GM13977 (cell line): ENCODE measurements around the gene PRKCB.
"Not testable (repeated sequence)": the region's sequence is repeated elsewhere in the genome, so short reads cannot be mapped to it uniquely, and the experiment has no call there.

Source experiments
- DNase-seq: peaks from one replicate; pipeline ENCODE4 v3.0.0; 2012; ENCODE audit warnings: low spot score
- in situ Hi-C: fragments of 300-500 bp; cut with MboI; formaldehyde crosslinking; loops from one replicate; pipeline ENCODE4 v1.12.0; 2022; ENCODE audit warnings: low sequenced_read_pairs, low pct_unique_long_range_greater_than_20kb, mixed read lengths, inconsistent platforms; ENCODE audit not compliant: unreplicated experiment
- TF ChIP-seq, protein P1 (sequence below): IDR thresholded peaks from 2 replicates; pipeline ENCODE4 v1.5.1; 2012; ENCODE audit warnings: mild to moderate bottlenecking, control low read depth; ENCODE audit not compliant: insufficient read depth; ENCODE audit errors: extremely low read depth, missing control alignments

The PRKCB gene

DNA sequence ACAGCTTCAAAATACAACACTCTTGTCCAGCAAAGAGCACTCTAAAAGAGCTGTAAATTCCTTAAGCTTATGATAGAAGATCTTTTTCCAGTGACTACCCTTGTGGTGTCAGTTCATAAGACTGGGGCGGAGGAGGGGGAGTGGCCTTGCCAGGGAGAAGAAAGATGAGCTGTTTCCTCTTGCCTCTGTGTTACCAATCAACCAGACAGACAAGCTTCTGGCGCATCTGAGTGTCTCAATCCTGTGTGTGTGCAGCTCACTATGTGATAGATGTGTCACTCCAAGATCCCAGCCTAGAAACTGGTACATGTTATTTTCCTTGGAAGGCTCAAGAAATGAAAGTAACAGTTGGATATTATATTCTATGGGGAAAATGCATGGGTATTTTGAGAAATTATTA, 253.0 kb downstream of the PRKCB start:
- TF ChIP-seq, protein P1, sequence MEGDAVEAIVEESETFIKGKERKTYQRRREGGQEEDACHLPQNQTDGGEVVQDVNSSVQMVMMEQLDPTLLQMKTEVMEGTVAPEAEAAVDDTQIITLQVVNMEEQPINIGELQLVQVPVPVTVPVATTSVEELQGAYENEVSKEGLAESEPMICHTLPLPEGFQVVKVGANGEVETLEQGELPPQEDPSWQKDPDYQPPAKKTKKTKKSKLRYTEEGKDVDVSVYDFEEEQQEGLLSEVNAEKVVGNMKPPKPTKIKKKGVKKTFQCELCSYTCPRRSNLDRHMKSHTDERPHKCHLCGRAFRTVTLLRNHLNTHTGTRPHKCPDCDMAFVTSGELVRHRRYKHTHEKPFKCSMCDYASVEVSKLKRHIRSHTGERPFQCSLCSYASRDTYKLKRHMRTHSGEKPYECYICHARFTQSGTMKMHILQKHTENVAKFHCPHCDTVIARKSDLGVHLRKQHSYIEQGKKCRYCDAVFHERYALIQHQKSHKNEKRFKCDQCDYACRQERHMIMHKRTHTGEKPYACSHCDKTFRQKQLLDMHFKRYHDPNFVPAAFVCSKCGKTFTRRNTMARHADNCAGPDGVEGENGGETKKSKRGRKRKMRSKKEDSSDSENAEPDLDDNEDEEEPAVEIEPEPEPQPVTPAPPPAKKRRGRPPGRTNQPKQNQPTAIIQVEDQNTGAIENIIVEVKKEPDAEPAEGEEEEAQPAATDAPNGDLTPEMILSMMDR, result no peak
- no peak for DNase-seq
- in situ Hi-C loops, result no loop called here

DNA sequence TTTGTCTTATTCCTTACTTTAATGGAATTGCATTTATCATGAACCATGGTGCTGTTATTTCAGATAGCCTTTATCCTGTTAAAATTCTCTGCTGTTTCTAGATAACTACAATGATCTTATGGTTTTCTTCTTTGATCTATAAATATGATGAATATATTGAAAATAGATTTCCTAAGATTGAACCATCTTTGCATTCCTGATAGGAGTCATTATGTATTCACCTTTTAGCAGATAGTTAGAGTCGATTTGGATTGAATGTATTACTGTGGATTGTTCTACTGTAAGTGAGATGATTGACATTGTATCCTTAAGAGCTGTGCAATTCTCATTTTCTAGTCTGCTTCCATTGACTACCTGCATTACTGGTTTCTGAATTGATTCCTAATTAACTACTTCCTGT, 255.3 kb downstream of the PRKCB start:
- in situ Hi-C loops, result no loop called here
- DNase-seq, result no peak
- TF ChIP-seq, protein P1, result no peak

DNA sequence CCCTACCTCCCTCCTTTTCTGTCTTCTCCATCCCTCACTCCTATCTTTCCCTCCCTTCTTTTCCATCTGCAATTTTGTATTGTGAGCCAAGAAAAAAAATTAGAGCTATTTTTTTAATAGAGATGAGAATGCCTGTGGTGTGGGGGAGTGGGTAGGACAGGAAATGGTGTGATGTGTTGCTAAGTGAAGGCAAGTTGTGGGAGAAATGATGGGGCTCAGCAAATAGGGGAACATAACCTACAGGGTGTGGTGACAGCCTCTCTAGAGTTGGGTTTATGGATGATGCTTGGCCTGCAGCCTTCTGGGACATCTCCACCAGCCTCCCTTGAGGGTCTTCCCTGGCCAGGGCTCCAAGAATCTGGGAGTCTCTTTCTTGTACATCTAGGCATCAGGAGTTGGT, 257.3 kb downstream of the PRKCB start:
- DNase-seq, result no peak
- TF ChIP-seq, protein P1, result no peak
- in situ Hi-C loops, result no loop called here

DNA sequence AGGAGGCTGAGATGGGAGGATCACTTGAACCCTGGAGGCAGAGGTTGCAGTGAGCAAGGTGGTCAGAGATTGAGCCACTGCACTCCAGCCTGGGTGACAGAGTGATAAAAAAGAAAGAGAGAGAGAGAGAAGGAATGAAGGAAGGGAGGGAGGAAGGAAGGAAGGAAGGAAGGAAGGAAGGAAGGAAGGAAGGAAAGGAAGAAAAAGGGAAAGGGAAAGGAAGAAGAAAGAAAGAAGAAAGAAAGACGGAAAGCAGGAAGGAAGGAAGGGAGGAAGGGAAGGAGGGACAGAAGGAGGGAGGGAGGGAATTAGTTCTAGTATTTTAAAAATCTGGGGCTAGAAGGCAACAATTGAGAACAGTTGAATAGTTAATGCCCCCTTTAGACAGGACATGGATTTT, 258.9 kb downstream of the PRKCB start:
- in situ Hi-C loops, result no loop called here
- TF ChIP-seq, protein P1, result no peak
- no peak for DNase-seq

DNA sequence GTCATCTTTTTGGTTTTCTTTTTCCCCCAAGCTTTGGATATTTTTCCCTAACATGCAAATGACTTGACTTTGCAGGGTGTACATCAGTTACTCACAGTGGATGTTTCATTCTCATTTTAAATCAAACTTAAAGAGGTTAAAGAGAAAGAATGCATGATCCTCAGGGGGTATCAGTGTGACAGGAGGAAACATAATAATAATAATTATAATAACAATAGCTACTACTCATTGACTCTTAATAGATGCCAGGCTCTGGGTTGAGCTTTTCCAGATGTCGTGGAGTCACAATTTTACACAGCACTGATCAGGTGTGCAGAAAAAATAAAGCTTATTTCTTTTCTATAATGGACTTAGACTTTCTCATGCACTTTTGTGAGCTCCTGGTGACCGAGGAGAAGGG, 263.1 kb downstream of the PRKCB start:
- no peak for DNase-seq
- TF ChIP-seq, protein P1, result no peak
- in situ Hi-C loops, result no loop called here

DNA sequence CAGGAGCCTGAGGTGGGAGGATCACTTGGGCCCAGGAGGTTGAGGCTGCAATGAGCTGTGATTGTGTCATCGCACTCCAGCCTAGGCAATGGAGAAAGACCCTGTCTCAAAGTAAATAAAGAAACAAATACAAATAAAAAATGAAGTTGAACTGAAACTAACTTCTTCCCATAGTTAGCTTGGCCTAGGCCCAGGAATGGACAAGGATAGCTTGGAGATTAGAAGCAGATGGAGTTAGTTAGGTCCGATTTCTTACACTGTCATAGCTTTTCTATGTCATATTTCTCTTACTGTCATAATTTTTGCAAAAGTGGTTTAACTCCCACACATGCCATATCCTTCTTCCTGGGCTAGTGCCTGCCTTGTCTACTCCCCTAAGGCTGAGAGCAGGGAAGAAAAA, 265.6 kb downstream of the PRKCB start:
- in situ Hi-C loops, result no loop called here
- TF ChIP-seq, protein P1, result no peak
- no peak for DNase-seq

DNA sequence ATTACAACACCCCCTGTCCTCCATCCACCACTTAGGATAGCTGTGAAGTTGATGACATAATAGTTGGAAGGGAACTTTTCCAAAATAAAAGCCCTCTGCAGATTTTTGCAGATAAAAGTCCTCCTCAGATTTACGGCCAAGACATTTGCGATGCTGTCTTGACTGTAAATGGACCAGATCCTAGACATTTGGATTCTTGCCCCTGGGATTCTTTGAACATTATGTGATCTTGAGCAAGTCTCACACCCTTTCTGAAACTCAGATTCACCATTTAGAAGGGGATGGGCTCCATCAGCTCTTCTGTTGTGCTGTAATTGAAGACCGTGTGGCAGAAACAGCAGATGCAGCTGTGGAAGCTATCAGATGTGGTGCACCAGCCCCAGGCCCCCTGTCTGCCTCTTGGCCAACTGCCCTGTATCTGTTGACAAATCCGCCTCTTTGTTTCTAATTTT, 266.5 kb downstream of the PRKCB start:
- no peak for DNase-seq
- in situ Hi-C loops, result no loop called here
- TF ChIP-seq, protein P1, result no peak

DNA sequence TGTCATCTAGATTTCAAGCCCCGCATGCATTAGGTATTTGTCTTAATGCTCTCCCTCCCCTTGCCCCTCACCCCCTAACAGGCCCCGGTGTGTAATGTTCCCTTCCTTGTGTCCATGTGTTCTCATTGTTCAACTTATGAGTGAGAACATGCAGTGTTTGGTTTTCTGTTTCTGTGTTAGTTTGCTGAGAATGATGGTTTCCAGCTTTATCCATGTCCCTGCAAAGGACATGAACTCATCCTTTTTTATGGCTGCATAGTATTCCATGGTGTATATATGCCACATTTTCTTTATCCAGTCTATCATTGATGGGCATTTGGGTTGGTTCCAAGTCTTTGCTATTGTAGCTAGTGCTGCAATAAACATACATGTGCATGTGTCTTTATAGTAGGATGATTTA, 269.7 kb downstream of the PRKCB start:
- DNase-seq, in situ Hi-C loops: not testable (repeated sequence)

DNA sequence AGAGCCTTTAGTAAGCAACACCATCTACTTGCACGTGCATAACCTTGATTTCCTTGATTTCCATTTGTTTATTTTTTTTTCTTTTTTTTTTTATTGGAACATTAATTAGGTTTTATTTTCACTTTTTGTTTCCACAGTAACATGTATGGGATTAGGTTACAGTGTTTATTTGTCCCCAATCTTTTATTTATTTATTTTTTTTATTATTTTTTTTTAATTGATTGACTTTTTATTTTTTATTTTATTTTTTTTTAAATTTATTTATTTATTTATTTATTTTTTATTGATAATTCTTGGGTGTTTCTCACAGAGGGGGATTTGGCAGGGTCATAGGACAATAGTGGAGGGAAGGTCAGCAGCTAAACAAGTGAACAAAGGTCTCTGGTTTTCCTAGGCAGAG, 272.3 kb downstream of the PRKCB start:
- DNase-seq, in situ Hi-C loops: not testable (repeated sequence)
